GM12872 (cell line): Measurements from ENCODE around the gene TFPI2.

Source experiments
- CTCF ChIP-seq: IDR thresholded peaks from 3 replicates; pipeline ENCODE4 v1.5.1; 2011; ENCODE audit warnings: low read depth, mild to moderate bottlenecking, low read length, moderate library complexity; ENCODE audit not compliant: insufficient read depth

Gene TFPI2

DNA sequence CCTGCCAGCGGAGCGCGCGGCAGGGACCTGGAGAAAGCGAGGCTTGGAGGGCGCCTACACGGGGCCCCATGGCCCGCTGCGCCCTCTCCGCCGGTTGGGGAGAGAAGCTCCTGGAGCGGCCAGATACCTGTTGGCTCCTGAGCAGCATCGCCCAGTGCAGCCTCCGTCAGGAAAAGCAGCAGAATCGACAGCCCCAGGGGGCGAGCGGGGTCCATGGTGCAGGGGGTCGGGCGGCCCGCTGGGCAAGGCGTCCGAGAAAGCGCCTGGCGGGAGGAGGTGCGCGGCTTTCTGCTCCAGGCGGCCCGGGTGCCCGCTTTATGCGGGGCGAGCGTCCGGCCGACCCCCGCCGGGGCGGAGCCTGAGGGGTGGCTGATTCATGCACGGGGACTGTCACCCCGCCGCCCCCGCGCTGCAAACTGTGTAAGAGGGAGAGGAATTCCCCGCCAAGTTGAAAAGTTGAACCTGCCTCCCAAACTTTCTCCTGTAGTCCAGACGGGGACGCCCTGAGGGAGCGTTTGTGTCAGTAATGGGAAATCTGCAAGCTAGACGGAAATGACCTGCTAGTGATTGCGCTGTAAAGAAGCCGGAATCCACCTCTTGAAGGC is at the start of gene TFPI2:
Gene TFPI2 (minus strand): TSS at position 290 of the 605 bp plus-strand sequence. CDS start 75 bp downstream, at position 215.
- TF ChIP-seq CTCF, result no peak

- TF ChIP-seq CTCF, result no peak
Observed at GRCh38 chr7:93938293-93938692, 47.7 kb upstream of the TFPI2 start.

DNA sequence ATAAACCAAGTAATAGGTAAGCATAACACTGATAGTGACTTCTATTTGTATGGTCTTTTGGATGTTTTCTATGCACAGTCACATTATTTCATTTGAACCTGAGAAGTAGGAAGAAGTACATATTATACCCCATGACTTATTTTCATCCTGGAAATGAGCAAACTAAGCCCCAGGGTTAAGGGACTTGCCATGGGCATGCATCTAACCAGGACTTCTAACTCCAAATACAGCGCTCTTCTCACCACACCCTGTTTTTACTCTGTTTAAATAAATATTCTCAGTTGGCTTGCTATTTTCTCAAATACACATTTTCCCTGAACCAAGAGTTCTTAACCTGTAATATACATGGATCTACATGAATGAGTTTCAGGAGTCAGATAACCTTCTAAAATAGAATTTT is 47.3 kb upstream of the TFPI2 start:
- no peak for TF ChIP-seq CTCF

- no peak for TF ChIP-seq CTCF
Observed at GRCh38 chr7:93935102-93935501, 44.5 kb upstream of the TFPI2 start.

DNA sequence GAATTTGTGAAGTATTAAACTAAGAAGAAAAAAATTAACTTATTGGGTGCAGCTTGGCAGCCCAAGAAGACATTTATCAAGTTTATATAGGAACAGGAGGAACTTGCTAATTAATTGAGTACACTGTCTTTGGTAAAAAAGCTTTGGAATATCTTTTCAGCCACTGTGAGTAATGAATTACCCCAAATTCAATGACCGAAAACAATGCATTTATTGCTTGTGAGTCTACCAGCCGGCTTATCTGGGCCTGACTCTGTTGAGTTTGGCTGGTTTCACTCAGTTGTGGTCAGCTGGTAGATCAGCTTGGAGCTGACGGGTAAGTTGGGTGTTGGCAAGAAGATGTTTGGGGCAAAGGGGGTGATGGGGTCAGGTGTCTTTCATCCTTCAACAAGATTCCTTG is 42.6 kb upstream of the TFPI2 start:
- no peak for TF ChIP-seq CTCF

DNA sequence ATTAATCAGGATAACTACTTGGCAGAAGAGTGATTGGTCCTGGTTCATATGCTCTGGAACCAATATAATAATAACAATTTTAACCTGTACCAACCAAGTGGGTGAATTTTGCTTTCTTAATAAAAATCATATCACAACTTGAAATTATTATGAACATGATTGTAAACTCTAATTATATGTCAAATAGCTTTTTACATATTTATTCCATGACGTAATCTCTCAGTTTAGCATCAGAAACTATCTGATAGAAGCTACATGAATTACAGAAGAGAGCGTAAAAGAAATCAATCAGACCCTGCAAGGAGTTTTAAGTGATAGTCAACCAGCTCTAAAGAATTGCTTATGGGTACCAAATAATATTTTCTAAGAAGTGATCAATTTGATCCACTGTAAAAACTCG is 41.1 kb upstream of the TFPI2 start:
- TF ChIP-seq CTCF, result no peak

GRCh38 chr7:93927585-93927984 is 37.0 kb upstream of the TFPI2 start:
- no peak for TF ChIP-seq CTCF

GRCh38 chr7:93926800-93927199 is 36.2 kb upstream of the TFPI2 start:
- TF ChIP-seq CTCF, result no peak
